Measurements from ENCODE around the gene RING1.

GRCh38 chr6:33170176-33171015 is 37.9 kb upstream of the RING1 start:
- TF ChIP-seq CTCF (IDR thresholded peaks at IDR 0.05) (no peak), POLR2A (IDR thresholded peaks at IDR 0.05; ENCODE audit: low read depth) (no peak)
